Endothelial cell of umbilical vein (primary cell): ENCODE data around the gene WDR38. TPM values are rescaled to one million over a fixed set of nuclear protein-coding genes. Genes with fewer than 3 reads are reported as not detected.

ENCODE experiments used
- BruUV-seq: library from RNA; stranded (reverse); fragments of 400-500 nt; replicated peaks from 2 replicates; lab custom pipeline; 2021; lab: Mats Ljungman, UMichigan
- CTCF ChIA-PET: fragments of 300-600, 350-600 bp; sonication (Branson Sonifier 250); formaldehyde crosslinking; loops from one replicate; lab custom pipeline; 2021; ENCODE audit warnings: antibody characterized with exemption, inconsistent platforms; lab: Charles Lee
- POLR2A ChIA-PET: fragments of 300-600, 350-600 bp; sonication (Branson Sonifier 250); formaldehyde crosslinking; loops from one replicate; lab custom pipeline; 2021; ENCODE audit warnings: antibody characterized with exemption, inconsistent platforms; lab: Charles Lee
- DNase-seq: peaks from one replicate; pipeline ENCODE4 v3.0.0-alpha.2; 2011; ENCODE audit warnings: low read depth, low spot score
- FAIRE-seq: peaks from 2 replicates; lab custom pipeline; 2011; peaks lifted over from hg19 to GRCh38; lab: Jason Lieb, UNC
- H2AFZ ChIP-seq: 2 replicates; pipeline ENCODE4 v1.6.0; 2012; ENCODE audit warnings: low read depth, low read length, control low read depth, inconsistent platforms
- H3K27ac ChIP-seq: 2 replicates; pipeline ENCODE4 v1.5.1; 2011; ENCODE audit warnings: low read depth, mild to moderate bottlenecking, control low read depth, low read length, moderate library complexity; ENCODE audit not compliant: insufficient read depth
- H3K27me3 ChIP-seq, 2 experiments: 2 replicates each; pipeline versions ENCODE4 v1.6.0 to v1.6.1; 2011; ENCODE audit warnings: low read length in 2 of 2, mixed read lengths in 1 of 2; ENCODE audit not compliant: control insufficient read depth in 2 of 2, insufficient read depth in 2 of 2
- H3K36me3 ChIP-seq, 2 experiments: 2 replicates in 1 of 2; 3 replicates in 1 of 2; pipeline ENCODE4 v1.5.1; 2011; ENCODE audit warnings: low read length in 2 of 2, mild to moderate bottlenecking in 1 of 2, moderate library complexity in 1 of 2; ENCODE audit not compliant: control insufficient read depth in 2 of 2, insufficient read depth in 2 of 2; ENCODE audit errors: extremely low read depth in 1 of 2
- H3K4me1 ChIP-seq: 3 replicates; pipeline ENCODE4 v1.5.1; 2011; ENCODE audit warnings: mild to moderate bottlenecking, low read length; ENCODE audit not compliant: control insufficient read depth, insufficient read depth; ENCODE audit errors: extremely low read depth
- H3K4me2 ChIP-seq: 2 replicates; pipeline ENCODE4 v1.6.1; 2011; ENCODE audit warnings: low read length, control low read depth, mixed read lengths; ENCODE audit not compliant: insufficient read depth
- H3K4me3 ChIP-seq, 3 experiments: fragments of 200-600 bp in 1 of 3; sonication (generic), shearing (Covaris generic) in 1 of 3; replicated peaks in 1 of 3; 2 replicates each; pipeline ENCODE4 v1.5.1; 2011 to 2016; ENCODE audit warnings: control low read depth in 3 of 3, low read length in 3 of 3, mild to moderate bottlenecking in 2 of 3, inconsistent platforms in 1 of 3, low read depth in 1 of 3, moderate library complexity in 1 of 3; ENCODE audit not compliant: insufficient read depth in 1 of 3
- H3K79me2 ChIP-seq: 2 replicates; pipeline ENCODE4 v1.6.0; 2012; ENCODE audit warnings: low read length, inconsistent platforms; ENCODE audit not compliant: control insufficient read depth, insufficient read depth
- H3K9ac ChIP-seq: replicated peaks from 2 replicates; pipeline ENCODE3; 2011; ENCODE audit warnings: low read length, control low read depth; ENCODE audit not compliant: insufficient read depth; ENCODE audit errors: extremely low read depth
- H3K9me1 ChIP-seq: replicated peaks from 3 replicates; pipeline ENCODE4 v1.6.0; 2011; ENCODE audit warnings: mild to moderate bottlenecking, low read length; ENCODE audit not compliant: control insufficient read depth, insufficient read depth; ENCODE audit errors: extremely low read depth
- H3K9me3 ChIP-seq: replicated peaks from 2 replicates; pipeline ENCODE4 v1.5.1; 2012; ENCODE audit warnings: low read length, inconsistent platforms; ENCODE audit not compliant: control insufficient read depth, insufficient read depth
- H4K20me1 ChIP-seq: replicated peaks from 2 replicates; pipeline ENCODE3; 2011; ENCODE audit warnings: mild to moderate bottlenecking, low read length; ENCODE audit not compliant: control insufficient read depth, insufficient read depth; ENCODE audit errors: extremely low read depth
- EZH2 ChIP-seq: IDR thresholded peaks from 2 replicates; pipeline ENCODE4 v1.6.1; 2012; ENCODE audit warnings: borderline replicate concordance, low read depth, mild to moderate bottlenecking, moderate library complexity, low read length, inconsistent platforms; ENCODE audit not compliant: severe bottlenecking
- FOS ChIP-seq: IDR thresholded peaks from 2 replicates; pipeline ENCODE4 v1.6.1; 2011; ENCODE audit warnings: mild to moderate bottlenecking, low read length, moderate library complexity, borderline replicate concordance; ENCODE audit not compliant: insufficient read depth
- GATA2 ChIP-seq: IDR thresholded peaks from 2 replicates; pipeline ENCODE4 v1.7.0; 2011; ENCODE audit warnings: low read depth, mild to moderate bottlenecking, moderate library complexity, mixed read lengths, low read length; ENCODE audit not compliant: insufficient read length, insufficient read depth
- JUN ChIP-seq: IDR thresholded peaks from 2 replicates; pipeline ENCODE4 v1.6.1; 2011; ENCODE audit warnings: borderline replicate concordance, low read depth; ENCODE audit not compliant: insufficient read length, insufficient read depth
- MYC ChIP-seq: IDR thresholded peaks from one replicate; pipeline ENCODE4 v1.6.1; 2011; ENCODE audit warnings: mild to moderate bottlenecking, low read depth, low read length
- POLR2A ChIP-seq: IDR thresholded peaks from 2 replicates; pipeline ENCODE4 v1.6.1; 2012; ENCODE audit warnings: low read depth, mild to moderate bottlenecking, control low read depth, low read length
- POLR2AphosphoS5 ChIP-seq: IDR thresholded peaks from 2 replicates; pipeline ENCODE4 v1.6.1; 2012; ENCODE audit warnings: low read depth, mild to moderate bottlenecking, control low read depth, low read length, moderate library complexity; ENCODE audit not compliant: insufficient read depth
- dilution Hi-C: fragments of 300-500 bp; cut with MboI; formaldehyde crosslinking; loops from one replicate; pipeline ENCODE4 v1.15.0; 2019; ENCODE audit warnings: low sequenced_read_pairs; ENCODE audit not compliant: extremely low pct_ligation_motif_present
- intact Hi-C: fragments of 100-400 bp; cut with micrococcal nuclease; formaldehyde crosslinking; loops from one replicate; pipeline ENCODE4 v1.10.0; 2022
- polyA plus RNA-seq, 4 experiments: library from polyadenylated mRNA; depleted of rRNA in 3 of 4; stranded (reverse) in 3 of 4; unstranded in 1 of 4; fragments of >200 nt; gene quantifications; 2 replicates each; pipeline versions ENCODE4 v1.2.1 to v1.2.3, GENCODE V29; 2011 to 2012; ENCODE audit warnings: missing spikeins in 1 of 4
- total RNA-seq: library from RNA; stranded (reverse); gene quantifications from 2 replicates; pipeline ENCODE4 v1.2.3, GENCODE V29; 2021
- TF ChIP-seq, protein P1 (sequence below): IDR thresholded peaks from 2 replicates; pipeline ENCODE4 v1.6.1; 2011; ENCODE audit not compliant: insufficient read depth, insufficient read length
- TF ChIP-seq, protein P2 (sequence below), 2 donors: IDR thresholded peaks; 1 replicate in 1 of 2; 2 replicates in 1 of 2; pipeline ENCODE4 v1.5.1; 2011; ENCODE audit warnings: low read length in 2 of 2, mild to moderate bottlenecking in 2 of 2, moderate library complexity in 2 of 2, control low read depth in 1 of 2, inconsistent platforms in 1 of 2, low read depth in 1 of 2; ENCODE audit not compliant: insufficient read depth in 1 of 2; ENCODE audit errors: extremely low read depth in 1 of 2

Gene WDR38
- total and polyA plus RNA-seq, 2 donors (not counting 3 experiments of a cell fraction or from before 2014, with no cell fraction given), result not detected

DNA sequence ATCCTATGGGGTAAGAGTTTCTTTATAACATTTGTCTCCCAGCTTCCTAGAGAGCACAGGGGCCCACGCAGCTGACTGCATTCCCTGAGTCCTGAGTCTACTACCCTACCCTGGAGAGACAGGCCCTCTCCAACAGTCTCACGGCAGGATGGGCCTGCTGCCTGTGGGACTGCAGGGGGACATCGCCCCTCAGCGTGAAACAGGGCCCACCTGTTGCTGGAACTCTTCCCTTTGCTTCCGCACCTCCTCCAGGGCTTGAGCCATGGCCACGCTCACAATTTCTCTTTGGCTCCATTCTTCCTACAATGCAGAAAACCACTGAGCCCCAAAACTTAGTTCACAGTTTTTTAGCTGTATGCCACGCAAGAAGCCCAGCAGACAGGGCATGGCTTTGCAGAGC is 36.9 kb downstream of the WDR38 start:
- Histone ChIP-seq H3K4me1 (no peaks in the 10 kb centered on the region), H3K27ac (no peak overlapping the region), H3K27me3 (no peaks in the 10 kb centered on the region), H3K36me3 (peaks cover 0 to 37% of the 10 kb centered on the region in 2 experiments), H3K79me2 (no peaks in the 10 kb centered on the region), H3K4me3 (no peak overlapping the region), H2AFZ (no peak overlapping the region), H3K9me1 (no peaks in the 10 kb centered on the region), H3K9ac (no peak overlapping the region), H3K4me2 (no peak overlapping the region), H3K9me3 (no peaks in the 10 kb centered on the region), H4K20me1 (no peaks in the 10 kb centered on the region)
- dilution Hi-C loops, result no loop called here
- no peak for DNase-seq
- TF ChIP-seq EZH2 (no peak), POLR2A (no peak), POLR2AphosphoS5 (no peak), FOS (no peak), GATA2 (no peak), JUN (no peak), MYC (no peak)
- TF ChIP-seq, protein P1, sequence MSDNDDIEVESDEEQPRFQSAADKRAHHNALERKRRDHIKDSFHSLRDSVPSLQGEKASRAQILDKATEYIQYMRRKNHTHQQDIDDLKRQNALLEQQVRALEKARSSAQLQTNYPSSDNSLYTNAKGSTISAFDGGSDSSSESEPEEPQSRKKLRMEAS, result no peak
- TF ChIP-seq, protein P2, sequence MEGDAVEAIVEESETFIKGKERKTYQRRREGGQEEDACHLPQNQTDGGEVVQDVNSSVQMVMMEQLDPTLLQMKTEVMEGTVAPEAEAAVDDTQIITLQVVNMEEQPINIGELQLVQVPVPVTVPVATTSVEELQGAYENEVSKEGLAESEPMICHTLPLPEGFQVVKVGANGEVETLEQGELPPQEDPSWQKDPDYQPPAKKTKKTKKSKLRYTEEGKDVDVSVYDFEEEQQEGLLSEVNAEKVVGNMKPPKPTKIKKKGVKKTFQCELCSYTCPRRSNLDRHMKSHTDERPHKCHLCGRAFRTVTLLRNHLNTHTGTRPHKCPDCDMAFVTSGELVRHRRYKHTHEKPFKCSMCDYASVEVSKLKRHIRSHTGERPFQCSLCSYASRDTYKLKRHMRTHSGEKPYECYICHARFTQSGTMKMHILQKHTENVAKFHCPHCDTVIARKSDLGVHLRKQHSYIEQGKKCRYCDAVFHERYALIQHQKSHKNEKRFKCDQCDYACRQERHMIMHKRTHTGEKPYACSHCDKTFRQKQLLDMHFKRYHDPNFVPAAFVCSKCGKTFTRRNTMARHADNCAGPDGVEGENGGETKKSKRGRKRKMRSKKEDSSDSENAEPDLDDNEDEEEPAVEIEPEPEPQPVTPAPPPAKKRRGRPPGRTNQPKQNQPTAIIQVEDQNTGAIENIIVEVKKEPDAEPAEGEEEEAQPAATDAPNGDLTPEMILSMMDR (IDR thresholded peaks at IDR 0.05; ENCODE audit: extremely low read depth in 1 of 2, insufficient read depth in 1 of 2, low read depth in 1 of 2, low read length in 2 of 2), result no peak
- ChIA-PET POLR2A (no interaction called here), CTCF (interaction anchor here (1.0 kb wide), 1 partner anchor 12 kb away, joined by 3 read pairs; no protein-coding TSS in a partner anchor)
- no TSS peak for BruUV-seq
- FAIRE-seq, result no peak
- intact Hi-C loops, result no loop called here
